Activated CD4-positive, alpha-beta T cell treated with anti-CD3 and anti-CD28 coated beads for 36 hours (primary cell): ENCODE results near the gene TTC28. TPM values are rescaled to one million over a fixed set of nuclear protein-coding genes. Genes with fewer than 3 reads are reported as not detected.

ENCODE experiments used
- ATAC-seq: fragments of 200-7000 bp; cut with Tn5 transposase; one replicate; pipeline ENCODE4 v1.10.0; 2021; ENCODE audit warnings: mild to moderate bottlenecking, moderate library complexity
- CTCF ChIA-PET: fragments of 350-600 bp; sonication (Branson Sonifier 250); formaldehyde crosslinking; loops from one replicate; lab custom pipeline; 2021; ENCODE audit warnings: antibody characterized with exemption; lab: Charles Lee
- POLR2A ChIA-PET: fragments of 350-600 bp; sonication (Branson Sonifier 250); formaldehyde crosslinking; loops from one replicate; lab custom pipeline; 2021; ENCODE audit warnings: antibody characterized with exemption, inconsistent platforms; lab: Charles Lee
- DNase-seq: peaks from one replicate; pipeline ENCODE4 v3.0.0-alpha.2; 2020
- H3K27ac Mint-ChIP-seq: one replicate; pipeline ENCODE4 v1.8.0; 2021; ENCODE audit warnings: mixed read lengths
- H3K27me3 Mint-ChIP-seq: one replicate; pipeline ENCODE4 v1.8.0; 2021; ENCODE audit warnings: mixed read lengths
- H3K36me3 Mint-ChIP-seq: one replicate; pipeline ENCODE4 v1.8.0; 2021; ENCODE audit warnings: low read depth, mixed read lengths
- H3K4me1 Mint-ChIP-seq: one replicate; pipeline ENCODE4 v1.8.0; 2021; ENCODE audit warnings: mixed read lengths
- H3K4me3 Mint-ChIP-seq: one replicate; pipeline ENCODE4 v1.8.0; 2021; ENCODE audit warnings: mild to moderate bottlenecking, moderate library complexity, mixed read lengths
- H3K9me3 Mint-ChIP-seq: one replicate; pipeline ENCODE4 v1.8.0; 2021; ENCODE audit warnings: low read depth, mixed read lengths
- intact Hi-C, 2 experiments: fragments of 100-400 bp; cut with DNase I in 1 of 2; cut with micrococcal nuclease in 1 of 2; formaldehyde crosslinking; loops; one replicate each; pipeline versions ENCODE4 v1.14.2 to v1.15.1; 2022 to 2024; cut with DNase I, micrococcal nuclease
- total RNA-seq, 2 experiments: library from RNA; stranded (reverse); gene quantifications; one replicate each; pipeline ENCODE4 v1.2.3, GENCODE V29; 2021

TTC28 gene
- total RNA-seq, 2 experiments from 2014 or later, result 1.0 to 1.4 TPM

DNA sequence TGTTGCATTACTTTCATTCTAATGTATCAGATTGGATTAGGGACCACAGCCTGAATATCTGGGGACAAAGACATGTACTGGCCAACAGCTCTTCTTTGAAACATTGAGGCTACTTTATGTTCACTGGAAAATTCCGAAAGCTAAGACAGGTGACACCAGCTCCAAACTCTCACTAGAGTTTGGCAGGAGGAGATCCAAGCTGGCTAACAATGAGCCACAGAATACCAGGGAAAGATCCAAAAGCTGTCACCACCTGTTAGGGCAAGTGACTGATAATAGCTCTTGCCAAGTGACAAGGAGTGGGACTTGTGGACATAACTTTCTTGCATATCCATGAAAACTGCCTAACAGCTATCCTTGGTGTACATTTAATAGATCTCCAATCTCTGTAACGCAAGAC lies 333.3 kb downstream of the TTC28 start:
- ChIA-PET CTCF (interaction anchor here (2.1 kb wide), 1 partner anchor 94 kb away, joined by 4 read pairs; no protein-coding TSS in a partner anchor), POLR2A (no interaction called here)
- Mint-ChIP-seq H3K36me3 (no peaks in the 10 kb centered on the region), H3K4me1 (no peaks in the 10 kb centered on the region), H3K9me3 (no peaks in the 10 kb centered on the region), H3K27me3 (peaks cover 3% of the 10 kb centered on the region), H3K4me3 (no peak overlapping the region), H3K27ac (no peak overlapping the region)
- DNase-seq (no peak), ATAC-seq (no peak)
- intact Hi-C loops, result no loop called here

DNA sequence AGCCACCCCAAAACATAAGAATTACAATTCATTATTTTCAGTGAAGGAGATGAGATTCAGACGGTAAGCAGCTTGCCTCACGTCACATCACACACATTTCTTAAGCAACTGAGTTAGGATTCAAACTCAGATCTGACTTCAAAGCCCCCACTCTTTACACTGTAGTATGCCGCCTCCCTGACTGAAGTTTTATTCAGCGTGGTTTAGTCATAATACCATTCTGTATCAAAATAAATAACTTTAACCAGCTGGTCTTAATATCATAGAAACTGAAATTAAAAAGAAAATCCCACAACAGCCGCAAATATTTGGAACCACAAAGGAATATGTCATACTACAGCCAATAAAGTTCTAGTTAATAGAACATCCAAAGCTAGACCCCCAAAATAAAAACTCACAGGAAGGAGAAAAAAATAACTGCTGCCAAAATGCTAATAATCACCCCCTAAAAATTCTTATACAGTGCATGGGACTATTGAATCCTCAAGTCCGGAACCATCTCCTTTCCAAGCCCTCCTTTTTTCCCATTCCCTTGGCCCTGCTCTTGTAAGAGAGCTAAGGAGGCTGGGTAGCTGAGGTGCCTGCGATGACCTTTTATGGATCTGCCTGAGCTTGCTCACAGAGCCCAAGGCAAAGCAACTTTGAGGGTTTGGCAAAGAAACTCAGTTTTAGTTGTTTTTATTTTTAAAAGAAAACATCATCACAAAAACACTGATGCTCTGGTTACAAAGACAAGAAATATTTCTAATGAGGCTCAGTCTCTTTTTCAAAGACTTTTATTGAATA lies 334.5 kb downstream of the TTC28 start:
- ChIA-PET CTCF (interaction anchor here (1.1 kb wide), 1 partner anchor 13 kb away, joined by 6 read pairs; no protein-coding TSS in a partner anchor), POLR2A (no interaction called here)
- Mint-ChIP-seq H3K36me3 (no peaks in the 10 kb centered on the region), H3K27ac (no peak overlapping the region), H3K4me3 (no peak overlapping the region), H3K27me3 (peaks cover 3% of the 10 kb centered on the region), H3K4me1 (no peaks in the 10 kb centered on the region), H3K9me3 (no peaks in the 10 kb centered on the region)
- DNase-seq (no peak), ATAC-seq (no peak)
- intact Hi-C loops, result no loop called here

DNA sequence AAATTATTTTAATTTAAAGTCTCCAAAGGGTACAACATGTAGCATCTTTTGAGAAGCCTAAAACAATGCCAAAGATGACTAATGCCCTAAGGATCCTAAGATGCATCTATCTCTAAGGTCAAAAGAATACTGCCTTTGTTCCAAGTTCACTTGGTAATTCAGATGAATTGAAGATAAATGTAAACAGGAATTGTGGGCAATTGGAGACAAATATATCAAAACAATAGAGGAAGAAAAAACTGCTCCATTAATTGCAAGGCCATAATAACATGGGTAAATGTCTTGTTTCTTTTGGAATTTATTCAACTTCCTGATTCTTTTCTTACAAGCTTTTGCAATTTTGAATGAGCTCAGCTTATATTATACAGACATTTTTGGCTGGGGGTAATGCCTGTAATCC lies 338.6 kb downstream of the TTC28 start:
- Mint-ChIP-seq H3K4me1 (no peaks in the 10 kb centered on the region), H3K9me3 (no peaks in the 10 kb centered on the region), H3K4me3 (no peak overlapping the region), H3K27ac (no peak overlapping the region), H3K27me3 (peaks cover 10% of the 10 kb centered on the region), H3K36me3 (no peaks in the 10 kb centered on the region)
- DNase-seq, result no peak
- intact Hi-C loops, result no loop called here
- POLR2A ChIA-PET, result no interaction called here
- ATAC-seq, result no peak
- CTCF ChIA-PET, result no interaction called here

GRCh38 chr22:28333088-28333487 lies 346.6 kb downstream of the TTC28 start:
- intact Hi-C loops, result no loop called here
- ATAC-seq, result no peak
- no peaks in the 10 kb centered on the region for H3K27me3 Mint-ChIP-seq
- ChIA-PET CTCF (interaction anchor here (0.7 to 1.6 kb wide), 2 partner anchors 12 to 72 kb away, joined by 4 to 6 read pairs; no protein-coding TSS in a partner anchor), POLR2A (no interaction called here)
- no peaks in the 10 kb centered on the region for H3K36me3 Mint-ChIP-seq
- H3K4me3 Mint-ChIP-seq, result no peak overlapping the region
- H3K9me3 Mint-ChIP-seq, result no peaks in the 10 kb centered on the region
- H3K4me1 Mint-ChIP-seq, result peaks cover 3% of the 10 kb centered on the region
- no peak for DNase-seq
- no peak overlapping the region for H3K27ac Mint-ChIP-seq

GRCh38 chr22:28332410-28332809 lies 347.2 kb downstream of the TTC28 start:
- peaks cover 3% of the 10 kb centered on the region for H3K4me1 Mint-ChIP-seq

DNA sequence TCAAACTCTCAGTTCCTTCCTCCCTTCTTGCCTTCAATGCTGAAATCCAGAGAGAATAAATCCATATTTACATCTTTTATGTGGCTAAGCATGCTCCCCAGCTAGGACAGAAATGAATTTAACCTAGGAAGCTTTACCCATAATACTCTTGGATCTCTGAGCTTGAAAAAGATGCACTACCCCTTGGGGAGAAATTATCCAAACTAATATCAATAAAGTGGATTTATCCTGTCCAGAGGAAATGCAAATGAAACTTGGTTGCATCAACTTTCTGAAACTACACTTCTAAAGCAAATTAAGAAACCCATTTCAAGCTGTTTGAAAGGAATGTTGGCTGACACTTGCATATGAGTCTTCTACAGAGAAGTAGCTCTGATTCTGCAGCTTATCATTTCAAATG lies 347.9 kb downstream of the TTC28 start:
- no peaks in the 10 kb centered on the region for H3K9me3 Mint-ChIP-seq
- POLR2A ChIA-PET, result no interaction called here
- CTCF ChIA-PET, result interaction anchor here (1.6 kb wide), 1 partner anchor 13 kb away, joined by 6 read pairs; no protein-coding TSS in a partner anchor
- H3K4me3 Mint-ChIP-seq, result no peak overlapping the region
- H3K36me3 Mint-ChIP-seq, result no peaks in the 10 kb centered on the region
- no peaks in the 10 kb centered on the region for H3K27me3 Mint-ChIP-seq
- H3K4me1 Mint-ChIP-seq, result peaks cover 3% of the 10 kb centered on the region
- H3K27ac Mint-ChIP-seq, result no peak overlapping the region
- DNase-seq (no peak), ATAC-seq (no peak)
- intact Hi-C loops, result no loop called here

More at GRCh38 chr22:28332410-28332809, 347.2 kb downstream of the TTC28 start:
- ATAC-seq, result no peak
- Mint-ChIP-seq H3K27ac (no peak overlapping the region), H3K4me3 (no peak overlapping the region), H3K9me3 (no peaks in the 10 kb centered on the region), H3K36me3 (no peaks in the 10 kb centered on the region), H3K27me3 (no peaks in the 10 kb centered on the region)
- POLR2A ChIA-PET, result no interaction called here
- CTCF ChIA-PET, result interaction anchor here (1.6 kb wide), 1 partner anchor 13 kb away, joined by 6 read pairs; no protein-coding TSS in a partner anchor
- no peak for DNase-seq
- intact Hi-C loops, result no loop called here

- no peak for DNase-seq
- ChIA-PET CTCF (no interaction called here), POLR2A (no interaction called here)
- no peaks in the 10 kb centered on the region for H3K27me3 Mint-ChIP-seq
- intact Hi-C loops, result loop anchor here in 1 of 2 experiments (2.0 kb wide), 1 partner anchor 21 kb away; no protein-coding TSS in a partner anchor
- no peak for ATAC-seq
- H3K36me3 Mint-ChIP-seq, result no peaks in the 10 kb centered on the region
- no peak overlapping the region for H3K4me3 Mint-ChIP-seq
- peaks cover 3% of the 10 kb centered on the region for H3K4me1 Mint-ChIP-seq
- H3K9me3 Mint-ChIP-seq, result no peaks in the 10 kb centered on the region
- H3K27ac Mint-ChIP-seq, result no peak overlapping the region
Observed at GRCh38 chr22:28329186-28330073, 350.2 kb downstream of the TTC28 start.

DNA sequence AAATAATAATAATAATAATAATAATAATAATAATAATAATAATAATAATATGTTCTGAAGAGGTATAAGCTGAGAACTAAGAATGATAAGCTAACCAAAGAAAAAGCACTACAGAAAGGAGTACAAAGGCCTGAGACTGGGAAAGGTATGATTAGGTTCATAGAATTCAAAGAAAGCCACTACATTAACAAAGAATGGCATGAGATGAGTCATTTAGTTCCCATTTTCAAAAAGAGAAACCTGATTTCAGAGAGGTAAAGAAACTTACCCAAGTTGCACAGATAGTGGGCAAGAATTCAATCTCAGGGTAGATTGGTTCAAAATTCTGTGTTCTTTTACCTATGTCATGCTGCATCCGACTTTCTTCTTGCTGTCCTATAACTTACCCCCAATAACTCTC lies 350.9 kb downstream of the TTC28 start:
- ChIA-PET POLR2A (no interaction called here), CTCF (no interaction called here)
- no peaks in the 10 kb centered on the region for H3K27me3 Mint-ChIP-seq
- DNase-seq (no peak), ATAC-seq (peak; percentile 23)
- H3K4me1 Mint-ChIP-seq, result peaks cover 3% of the 10 kb centered on the region
- H3K36me3 Mint-ChIP-seq, result no peaks in the 10 kb centered on the region
- no peak overlapping the region for H3K27ac Mint-ChIP-seq
- no peak overlapping the region for H3K4me3 Mint-ChIP-seq
- intact Hi-C loops, result loop anchor here in 1 of 2 experiments (2.0 kb wide), 1 partner anchor 20 kb away; no protein-coding TSS in a partner anchor
- no peaks in the 10 kb centered on the region for H3K9me3 Mint-ChIP-seq

DNA sequence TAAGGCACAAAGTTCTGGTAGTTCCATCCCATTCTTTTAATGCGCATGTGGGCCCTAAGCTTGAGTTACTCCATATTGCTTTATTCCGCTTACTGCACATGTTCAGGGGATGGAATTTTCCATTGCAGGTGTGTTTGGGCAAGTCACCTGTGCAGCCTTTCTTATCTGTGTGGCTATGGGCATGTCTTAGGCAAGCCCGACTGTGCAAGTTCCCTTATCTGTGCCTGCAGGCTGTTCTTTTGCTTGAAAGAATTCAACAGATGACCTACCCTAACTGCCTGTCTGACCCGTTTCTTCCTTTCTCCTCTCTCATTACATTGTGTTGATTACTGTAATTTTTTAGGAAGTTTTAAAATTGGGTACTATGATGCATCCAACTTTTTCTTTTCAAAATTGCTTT lies 363.6 kb downstream of the TTC28 start:
- intact Hi-C loops, result loop anchor here in 1 of 2 experiments (2.0 kb wide), 1 partner anchor 23 kb away; no protein-coding TSS in a partner anchor
- no peak for ATAC-seq
- no peak overlapping the region for H3K4me3 Mint-ChIP-seq
- no peak for DNase-seq
- no peak overlapping the region for H3K27ac Mint-ChIP-seq
- peaks cover 1% of the 10 kb centered on the region for H3K9me3 Mint-ChIP-seq
- no peaks in the 10 kb centered on the region for H3K4me1 Mint-ChIP-seq
- no peaks in the 10 kb centered on the region for H3K36me3 Mint-ChIP-seq
- H3K27me3 Mint-ChIP-seq, result no peaks in the 10 kb centered on the region
- ChIA-PET POLR2A (no interaction called here), CTCF (no interaction called here)

DNA sequence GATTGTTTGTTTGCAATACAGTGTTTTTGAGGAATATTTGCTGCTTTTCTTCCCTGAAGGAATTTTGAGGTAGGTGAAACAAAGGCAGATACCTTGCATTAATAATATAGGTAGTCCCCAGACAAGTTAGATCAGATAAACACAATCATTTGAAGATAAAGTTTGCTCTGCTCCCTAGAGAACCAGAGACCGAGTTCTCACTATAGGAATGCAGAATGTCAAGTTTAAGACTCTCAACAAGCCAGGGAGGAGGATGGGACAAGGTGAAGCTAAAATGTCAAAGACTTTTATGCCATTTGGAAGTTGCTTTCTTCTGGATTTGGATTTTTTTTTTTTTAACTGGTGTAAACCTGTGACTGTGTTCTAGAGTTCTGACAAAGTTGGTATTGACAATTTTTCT lies 364.7 kb downstream of the TTC28 start:
- intact Hi-C loops, result no loop called here
- ChIA-PET POLR2A (no interaction called here), CTCF (no interaction called here)
- no peak overlapping the region for H3K4me3 Mint-ChIP-seq
- no peak for ATAC-seq
- no peak overlapping the region for H3K27ac Mint-ChIP-seq
- no peak for DNase-seq
- H3K27me3 Mint-ChIP-seq, result no peaks in the 10 kb centered on the region
- H3K9me3 Mint-ChIP-seq, result peaks cover 1% of the 10 kb centered on the region
- no peaks in the 10 kb centered on the region for H3K4me1 Mint-ChIP-seq
- no peaks in the 10 kb centered on the region for H3K36me3 Mint-ChIP-seq

- Mint-ChIP-seq H3K36me3 (no peaks in the 10 kb centered on the region), H3K4me3 (no peak overlapping the region), H3K27ac (no peak overlapping the region), H3K4me1 (no peaks in the 10 kb centered on the region), H3K27me3 (no peaks in the 10 kb centered on the region), H3K9me3 (no peaks in the 10 kb centered on the region)
- DNase-seq (no peak), ATAC-seq (no peak)
- intact Hi-C loops, result no loop called here
- POLR2A ChIA-PET, result no interaction called here
- CTCF ChIA-PET, result interaction anchor here (0.7 kb wide), 1 partner anchor 1161 kb away, joined by 3 read pairs; no protein-coding TSS in a partner anchor
Observed at GRCh38 chr22:28310299-28310698, 369.3 kb downstream of the TTC28 start.
